ENCODE measurements around the gene ZG16B. TPM values are rescaled to one million over a fixed set of nuclear protein-coding genes. Genes with fewer than 3 reads are reported as not detected.

ZG16B gene
- total RNA-seq, 1 experiment from 2014 or later, result not detected

GRCh38 chr16:2786826-2787151 is 43.3 kb upstream of the ZG16B start:
- Histone ChIP-seq H3K9me3 (ENCODE audit: low read depth, low read length, poor library complexity, severe bottlenecking) (no peaks in the 10 kb centered on the region), H3K27me3 (replicated peaks; ENCODE audit: insufficient read depth, low read depth, low read length, poor library complexity) (peaks cover 60% of the 10 kb centered on the region), H3K4me1 (ENCODE audit: insufficient read depth, low read length, poor library complexity, severe bottlenecking) (no peaks in the 10 kb centered on the region), H3K27ac (ENCODE audit: low read depth, low read length, poor library complexity, severe bottlenecking) (no peak overlapping the region), H3K36me3 (ENCODE audit: insufficient read depth, low read length, poor library complexity, severe bottlenecking) (no peaks in the 10 kb centered on the region), H3K4me3 (ENCODE audit: low read depth, low read length, poor library complexity, severe bottlenecking) (no peak overlapping the region)
- no peak for DNase-seq (ENCODE audit: low spot score)
- CTCF ChIA-PET, result no interaction called here
- TF ChIP-seq CTCF (conservative IDR thresholded peaks at IDR 0.05; ENCODE audit: low read depth, low read length) (no peak), EZH2 (IDR thresholded peaks at IDR 0.05; ENCODE audit: borderline replicate concordance, low read depth, low read length, poor library complexity, severe bottlenecking) (no peak)
- POLR2A ChIA-PET (ENCODE audit: low non-redundant PET), result no interaction called here
- intact Hi-C loops (cut with micrococcal nuclease; ENCODE audit: unreplicated experiment), result no loop called here
- no TSS peak for BruUV-seq (replicated peaks)

- H3K27me3 ChIP-seq (replicated peaks; ENCODE audit: insufficient read depth, low read depth, low read length, poor library complexity), result peaks cover 66% of the 10 kb centered on the region
- H3K4me3 ChIP-seq (ENCODE audit: low read depth, low read length, poor library complexity, severe bottlenecking), result no peak within 1 kb of the TSS
- no peak within 1 kb of the TSS for H3K27ac ChIP-seq (ENCODE audit: low read depth, low read length, poor library complexity, severe bottlenecking)
- TF ChIP-seq EZH2 (IDR thresholded peaks at IDR 0.05; ENCODE audit: borderline replicate concordance, low read depth, low read length, poor library complexity, severe bottlenecking) (no peak), CTCF (conservative IDR thresholded peaks at IDR 0.05; ENCODE audit: low read depth, low read length) (no peak)
- POLR2A ChIA-PET (ENCODE audit: low non-redundant PET), result no interaction called here
- DNase-seq (ENCODE audit: low spot score), result no peak
- intact Hi-C loops (cut with micrococcal nuclease; ENCODE audit: unreplicated experiment), result no loop called here
- CTCF ChIA-PET, result no interaction called here
- no TSS peak for BruUV-seq (replicated peaks)
- no peaks in the 10 kb centered on the region for H3K4me1 ChIP-seq (ENCODE audit: insufficient read depth, low read length, poor library complexity, severe bottlenecking)
- H3K36me3 ChIP-seq (ENCODE audit: insufficient read depth, low read length, poor library complexity, severe bottlenecking), result no peaks in the 10 kb centered on the region
- H3K9me3 ChIP-seq (ENCODE audit: low read depth, low read length, poor library complexity, severe bottlenecking), result no peaks in the 10 kb centered on the region
These were observed 42.7 kb upstream of the ZG16B start, which contains the start of gene PRSS33 for GRCh38 chr16:2787406-2787805. PRSS33 (minus strand) TSS chr16:2787560; CDS start chr16:2786547, 1,013 bp downstream.

GRCh38 chr16:2787961-2788360 is 42.1 kb upstream of the ZG16B start:
- intact Hi-C loops (cut with micrococcal nuclease; ENCODE audit: unreplicated experiment), result no loop called here
- no TSS peak for BruUV-seq (replicated peaks)
- Histone ChIP-seq H3K4me3 (ENCODE audit: low read depth, low read length, poor library complexity, severe bottlenecking) (no peak overlapping the region), H3K27me3 (replicated peaks; ENCODE audit: insufficient read depth, low read depth, low read length, poor library complexity) (peaks cover 69% of the 10 kb centered on the region), H3K9me3 (ENCODE audit: low read depth, low read length, poor library complexity, severe bottlenecking) (no peaks in the 10 kb centered on the region), H3K27ac (ENCODE audit: low read depth, low read length, poor library complexity, severe bottlenecking) (no peak overlapping the region), H3K4me1 (ENCODE audit: insufficient read depth, low read length, poor library complexity, severe bottlenecking) (no peaks in the 10 kb centered on the region), H3K36me3 (ENCODE audit: insufficient read depth, low read length, poor library complexity, severe bottlenecking) (no peaks in the 10 kb centered on the region)
- POLR2A ChIA-PET (ENCODE audit: low non-redundant PET), result no interaction called here
- DNase-seq (ENCODE audit: low spot score), result no peak
- CTCF ChIA-PET, result no interaction called here
- TF ChIP-seq EZH2 (IDR thresholded peaks at IDR 0.05; ENCODE audit: borderline replicate concordance, low read depth, low read length, poor library complexity, severe bottlenecking) (no peak), CTCF (conservative IDR thresholded peaks at IDR 0.05; ENCODE audit: low read depth, low read length) (no peak)
